Spleen (tissue), 7 donors: ENCODE results near the gene MTA1.

Experiments
- POLR2A ChIP-seq, 3 donors: fragments of 450-650 bp; IDR thresholded peaks; one replicate each; pipeline ENCODE4 v1.5.1; 2017; ENCODE audit warnings: antibody characterized with exemption in 3 of 3, mild to moderate bottlenecking in 1 of 3
- TF ChIP-seq, protein P1 (sequence below), 11 experiments: fragments of 200-600 bp in 7 of 11; fragments of 450-650 bp in 4 of 11; sonication (generic) in 4 of 11; IDR thresholded peaks in 8 of 11; conservative IDR thresholded peaks in 3 of 11; 1 replicate in 7 of 11; 2 replicates in 4 of 11; pipeline versions ENCODE4 v1.4.0 to v1.8.0; 2016 to 2021; ENCODE audit warnings: antibody characterized with exemption in 11 of 11, inconsistent platforms in 4 of 11, mild to moderate bottlenecking in 1 of 11
- donor health status: DM: no; HTN: no; CAD: no; lungs with moderate emphysema.
- donor health status: DM: no; HTN: no; CAD: no.
- donor health status: DM: no; HTN: no; CAD: no.

DNA sequence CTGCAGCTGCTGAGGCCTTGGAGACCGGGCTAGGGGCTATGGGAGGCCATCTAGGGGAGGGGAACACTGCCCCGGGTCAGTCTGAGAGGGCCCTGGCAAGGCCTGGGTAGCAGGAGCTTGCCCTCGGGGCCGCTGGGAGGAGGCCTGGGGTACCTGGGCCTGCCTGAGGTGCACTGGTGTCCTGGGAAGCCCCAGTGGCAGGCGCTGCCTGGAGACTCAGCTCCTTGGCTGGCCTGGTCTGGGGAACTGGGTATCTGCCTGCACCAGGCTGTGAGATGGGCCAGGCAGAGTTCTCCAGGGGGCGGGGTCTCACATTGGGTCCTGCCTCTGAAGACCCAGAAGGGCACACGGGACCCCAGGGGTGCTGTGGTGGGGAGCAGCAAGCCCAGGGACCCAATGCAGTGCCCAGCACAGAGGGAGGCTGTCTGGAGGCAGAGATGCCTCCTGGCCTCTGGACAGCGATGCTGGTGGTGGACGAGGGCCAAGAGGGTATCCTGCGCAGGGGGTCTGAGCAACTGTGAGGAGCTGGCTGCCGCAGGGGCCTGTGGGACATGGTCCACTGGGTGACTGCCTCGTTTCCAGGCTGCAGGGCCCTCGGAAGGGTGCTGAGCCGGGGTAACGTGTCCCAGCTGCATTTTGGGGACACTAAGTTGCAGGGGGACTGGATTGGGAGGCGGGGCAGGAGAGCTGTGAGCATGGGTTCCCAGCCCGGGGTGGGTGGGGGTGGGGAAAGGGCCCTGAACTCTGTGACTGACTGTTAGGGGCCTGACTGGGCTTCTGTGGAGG, 7.4 kb upstream of the MTA1 start:
- TF ChIP-seq POLR2A (IDR thresholded peaks at IDR 0.05), result no peak
- TF ChIP-seq, protein P1, sequence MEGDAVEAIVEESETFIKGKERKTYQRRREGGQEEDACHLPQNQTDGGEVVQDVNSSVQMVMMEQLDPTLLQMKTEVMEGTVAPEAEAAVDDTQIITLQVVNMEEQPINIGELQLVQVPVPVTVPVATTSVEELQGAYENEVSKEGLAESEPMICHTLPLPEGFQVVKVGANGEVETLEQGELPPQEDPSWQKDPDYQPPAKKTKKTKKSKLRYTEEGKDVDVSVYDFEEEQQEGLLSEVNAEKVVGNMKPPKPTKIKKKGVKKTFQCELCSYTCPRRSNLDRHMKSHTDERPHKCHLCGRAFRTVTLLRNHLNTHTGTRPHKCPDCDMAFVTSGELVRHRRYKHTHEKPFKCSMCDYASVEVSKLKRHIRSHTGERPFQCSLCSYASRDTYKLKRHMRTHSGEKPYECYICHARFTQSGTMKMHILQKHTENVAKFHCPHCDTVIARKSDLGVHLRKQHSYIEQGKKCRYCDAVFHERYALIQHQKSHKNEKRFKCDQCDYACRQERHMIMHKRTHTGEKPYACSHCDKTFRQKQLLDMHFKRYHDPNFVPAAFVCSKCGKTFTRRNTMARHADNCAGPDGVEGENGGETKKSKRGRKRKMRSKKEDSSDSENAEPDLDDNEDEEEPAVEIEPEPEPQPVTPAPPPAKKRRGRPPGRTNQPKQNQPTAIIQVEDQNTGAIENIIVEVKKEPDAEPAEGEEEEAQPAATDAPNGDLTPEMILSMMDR (IDR thresholded peaks at IDR 0.05 in 8 of 11, conservative IDR thresholded peaks at IDR 0.05 in 3 of 11), result no peak
